ENCODE results near the gene PER1. TPM values are rescaled to one million over a fixed set of nuclear protein-coding genes. Genes with fewer than 3 reads are reported as not detected.

The PER1 gene
- total and polyA plus RNA-seq, 9 of the 15 experiments (the other 6 are each of a cell fraction or from before 2014, with no cell fraction given) = 0.13 to 26.0 (median 3.4) TPM

DNA sequence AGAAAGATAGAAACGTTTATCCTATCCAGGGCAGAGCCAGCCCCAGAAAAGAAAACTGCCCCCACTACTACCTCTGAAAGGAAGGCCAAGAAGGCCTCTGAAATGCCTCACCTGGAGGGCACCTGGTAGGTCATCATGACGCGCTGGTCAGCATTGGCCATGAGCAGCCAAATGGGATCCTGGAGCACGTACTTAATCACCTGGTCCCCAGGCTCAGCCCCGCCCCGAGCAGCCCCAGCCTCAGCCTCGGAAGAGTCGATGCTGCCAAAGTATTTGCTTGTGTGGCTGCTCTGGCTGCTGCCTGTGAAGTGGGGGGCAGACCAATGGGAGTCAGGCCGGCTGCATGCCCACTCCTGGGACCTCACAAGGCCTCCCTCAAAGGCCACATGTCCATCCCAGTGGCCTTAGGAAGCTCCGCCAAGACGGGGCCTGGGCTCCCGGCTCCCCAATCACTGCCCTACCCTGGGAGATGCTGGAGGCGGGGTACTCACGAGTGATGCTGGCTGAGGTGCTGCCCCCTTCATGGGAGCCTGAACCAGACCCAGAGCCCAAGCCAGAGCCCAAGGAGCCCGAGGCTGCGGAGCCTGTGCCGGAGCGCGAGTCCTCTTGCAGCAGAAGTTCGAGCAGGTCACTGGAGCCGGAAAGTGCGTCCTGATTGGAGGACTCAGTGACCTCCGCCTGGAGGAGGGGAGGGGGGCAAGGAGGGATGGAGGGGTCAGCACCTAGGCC is 9.9 kb downstream of the PER1 start:
- ChIA-PET POLR2A (interaction anchor here (0.6 to 3.3 kb wide), 4 partner anchors 8 to 247 kb away, joined by 3 to 19 read pairs (median 9); no protein-coding TSS in a partner anchor), CTCF (ENCODE audit: low intra/inter-chr PET ratio) (interaction anchor here (0.7 kb wide), 1 partner anchor 59 kb away, joined by 3 read pairs; no protein-coding TSS in a partner anchor)
- no peak overlapping the region for H3K4me2 ChIP-seq (ENCODE audit: insufficient read depth, low read length)
- no peak overlapping the region for H3K27ac ChIP-seq (ENCODE audit: extremely low read depth, low read depth, low read length)
- H4K20me1 ChIP-seq (replicated peaks; ENCODE audit: control insufficient read depth, insufficient read depth, low read length) = 0 out of 2 replicates have a peak, but pooled peaks cover 2% of the 10 kb centered on the region
- H3K9ac ChIP-seq (ENCODE audit: insufficient read depth in 1 of 2, low read depth in 2 of 2, low read length in 2 of 2) = peak overlapping the region in 1 of 2 experiments; percentile 9; a peak in 1 of 4 replicates
- no peak for ATAC-seq
- no TSS peak for BruUV-seq (replicated peaks)
- H2AFZ ChIP-seq (ENCODE audit: low read depth, low read length) = no peak overlapping the region
- TF ChIP-seq POLR2G (IDR thresholded peaks at IDR 0.05; ENCODE audit: low read depth, low read length) (peak; percentile 58), TOE1 (IDR thresholded peaks at IDR 0.05; ENCODE audit: borderline replicate concordance) (no peak), TOE1 (CRISPR knock-in tag; IDR thresholded peaks at IDR 0.05; ENCODE audit: borderline replicate concordance, low read depth) (no peak)
- no peak overlapping the region for H3K4me3 ChIP-seq
- H3K79me2 ChIP-seq (ENCODE audit: control insufficient read depth, insufficient read depth, low read length) = no peaks in the 10 kb centered on the region
- H3K4me1 ChIP-seq (replicated peaks in 1 of 2; ENCODE audit: control insufficient read depth in 2 of 2, insufficient read depth in 2 of 2, low read length in 2 of 2) = peaks cover 5 to 25% of the 10 kb centered on the region in 2 experiments; a peak in 4 of 5 replicates
- FAIRE-seq = no peak
- H3K36me3 ChIP-seq (ENCODE audit: control insufficient read depth, insufficient read depth, low read length) = peaks cover 58% of the 10 kb centered on the region; the same call in 2 of the 3 replicates
- no peaks in the 10 kb centered on the region for H3K9me3 ChIP-seq (replicated peaks; ENCODE audit: control insufficient read depth, insufficient read depth, low read depth, low read length)
- intact Hi-C loops (cut with micrococcal nuclease) (no loop called here), in situ Hi-C loops (cut with MboI) (no loop called here)
- DNase-seq (ENCODE audit: extremely low read depth in 1 of 4, low spot score in 3 of 4) = no peak
- no peaks in the 10 kb centered on the region for H3K9me1 ChIP-seq (ENCODE audit: control insufficient read depth, insufficient read depth, low read length)
- no peaks in the 10 kb centered on the region for H3K27me3 ChIP-seq (ENCODE audit: control insufficient read depth in 2 of 2, insufficient read depth in 2 of 2, low read length in 2 of 2)
- 89% methylated on average over 15 of the region's 23 CpGs for WGBS (ENCODE audit: insufficient coverage, low coverage, missing lambda C conversion rate)

- no peak overlapping the region for H3K4me3 ChIP-seq
- BruUV-seq (replicated peaks) = no TSS peak
- peaks cover 53% of the 10 kb centered on the region; the same call in 2 of the 3 replicates for H3K36me3 ChIP-seq (ENCODE audit: control insufficient read depth, insufficient read depth, low read length)
- DNase-seq (ENCODE audit: extremely low read depth in 1 of 4, low spot score in 3 of 4) (no peak), ATAC-seq (no peak), FAIRE-seq (no peak)
- in situ Hi-C loops (cut with MboI) = no loop called here
- ChIA-PET CTCF (ENCODE audit: low intra/inter-chr PET ratio) (no interaction called here), POLR2A (interaction anchor here (0.6 to 3.3 kb wide), 3 partner anchors 9 to 685 kb away, joined by 5 to 19 read pairs (median 14); no protein-coding TSS in a partner anchor)
- no peak for TF ChIP-seq ILF3 (IDR thresholded peaks at IDR 0.05; ENCODE audit: borderline replicate concordance)
- no peaks in the 10 kb centered on the region for H3K9me3 ChIP-seq (replicated peaks; ENCODE audit: control insufficient read depth, insufficient read depth, low read depth, low read length)
- peaks cover 6 to 28% of the 10 kb centered on the region in 2 experiments; a peak in 4 of 5 replicates for H3K4me1 ChIP-seq (replicated peaks in 1 of 2; ENCODE audit: control insufficient read depth in 2 of 2, insufficient read depth in 2 of 2, low read length in 2 of 2)
- H3K9ac ChIP-seq (ENCODE audit: insufficient read depth in 1 of 2, low read depth in 2 of 2, low read length in 2 of 2) = no peak overlapping the region
- WGBS (ENCODE audit: insufficient coverage, low coverage, missing lambda C conversion rate) = 92% methylated on average over 5 of the region's 11 CpGs
- H4K20me1 ChIP-seq (replicated peaks; ENCODE audit: control insufficient read depth, insufficient read depth, low read length) = 0 out of 2 replicates have a peak, but pooled peaks cover 2% of the 10 kb centered on the region
- H3K79me2 ChIP-seq (ENCODE audit: control insufficient read depth, insufficient read depth, low read length) = no peaks in the 10 kb centered on the region
- H3K9me1 ChIP-seq (ENCODE audit: control insufficient read depth, insufficient read depth, low read length) = no peaks in the 10 kb centered on the region
- no peaks in the 10 kb centered on the region for H3K27me3 ChIP-seq (ENCODE audit: control insufficient read depth in 2 of 2, insufficient read depth in 2 of 2, low read length in 2 of 2)
- intact Hi-C loops (cut with micrococcal nuclease) = no loop called here
- no peak overlapping the region for H3K27ac ChIP-seq (ENCODE audit: extremely low read depth, low read depth, low read length)
- H3K4me2 ChIP-seq (ENCODE audit: insufficient read depth, low read length) = no peak overlapping the region
- no peak overlapping the region for H2AFZ ChIP-seq (ENCODE audit: low read depth, low read length)
Measured at GRCh38 chr17:8141741-8142140, 10.5 kb downstream of the PER1 start.

Measured in K562 (cell line).